BLaER1 treated with 17β-estradiol and CSF1 and Interleukin-3, amounts not matched to agents 10 nM and 100 nM (cell line): ENCODE measurements around the gene INO80B.
"Not testable (repeated sequence)": the region's sequence is repeated elsewhere in the genome, so short reads cannot be mapped to it uniquely, and the experiment has no call there.

Experiments used
- H3K27ac ChIP-seq, 11 experiments: shearing (Covaris generic); formaldehyde crosslinking; 2 replicates each; pipeline ENCODE4 v1.8.1; 2022
- H3K27me3 ChIP-seq, 11 experiments: shearing (Covaris generic); formaldehyde crosslinking; 2 replicates each; pipeline ENCODE4 v1.8.1; 2022
- H3K36me3 ChIP-seq, 11 experiments: shearing (Covaris generic); formaldehyde crosslinking; 2 replicates each; pipeline ENCODE4 v1.8.1; 2022
- H3K4me1 ChIP-seq, 10 experiments: shearing (Covaris generic); formaldehyde crosslinking; 2 replicates each; pipeline ENCODE4 v1.8.1; 2022
- H3K4me2 ChIP-seq, 11 experiments: shearing (Covaris generic); formaldehyde crosslinking; 2 replicates each; pipeline ENCODE4 v1.8.1; 2022
- H3K4me3 ChIP-seq, 10 experiments: shearing (Covaris generic); formaldehyde crosslinking; 2 replicates each; pipeline ENCODE4 v1.8.1; 2022
- H3K9ac ChIP-seq, 11 experiments: shearing (Covaris generic); formaldehyde crosslinking; 2 replicates each; pipeline ENCODE4 v1.8.1; 2022
- H3K9me3 ChIP-seq, 11 experiments: shearing (Covaris generic); formaldehyde crosslinking; replicated peaks in 1 of 11; 2 replicates each; pipeline ENCODE4 v1.8.1; 2022
- H4K20me1 ChIP-seq, 11 experiments: shearing (Covaris generic); formaldehyde crosslinking; 2 replicates each; pipeline ENCODE4 v1.8.1; 2022
- Cebpa-rat ChIP-seq, 11 experiments: shearing (Covaris generic); IDR thresholded peaks; 2 replicates each; pipeline ENCODE4 v1.8.1; 2022

INO80B gene

DNA sequence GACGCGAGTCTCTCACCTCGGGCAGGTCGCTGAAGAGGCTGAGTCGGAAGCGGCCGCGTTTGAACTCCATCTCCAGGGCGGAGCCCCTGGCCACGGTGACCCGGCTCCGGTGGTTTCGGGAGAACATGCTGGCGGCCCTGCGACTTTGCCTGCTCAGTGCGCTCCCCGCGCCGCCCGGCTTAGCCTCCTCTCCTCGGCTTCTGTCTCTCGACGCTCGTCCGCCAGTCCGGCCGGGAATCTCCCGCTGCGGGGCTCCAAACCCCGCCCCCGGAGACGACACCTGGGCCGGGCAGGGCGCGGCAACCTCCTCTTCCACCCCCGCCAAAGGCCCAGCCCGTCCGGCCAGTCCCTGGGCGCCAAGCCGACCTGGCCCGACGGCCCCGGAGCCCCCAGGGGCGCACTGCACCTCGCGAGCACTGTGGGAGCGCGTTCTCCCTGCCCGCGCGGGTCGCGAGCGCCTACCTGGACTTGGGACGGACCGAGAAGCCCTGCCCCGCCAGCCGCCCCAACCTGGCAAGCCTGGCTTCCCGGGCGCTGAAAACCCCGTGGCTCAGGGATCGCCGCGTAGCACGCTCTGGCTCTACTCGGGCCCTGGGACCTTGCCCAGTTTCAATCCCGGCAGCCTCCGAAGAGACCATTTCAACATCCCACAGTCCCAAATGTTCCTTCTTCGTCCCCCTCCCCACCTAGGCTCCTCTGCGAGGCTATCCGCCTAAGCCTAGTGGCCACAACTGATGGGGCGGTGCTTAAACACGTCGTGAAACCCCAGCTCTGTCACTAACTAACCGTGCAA, 13.0 kb upstream of the INO80B start, which contains the start of gene RTKN:
RTKN (minus strand) TSS at position 248 of the 793 bp plus-strand sequence; CDS start at position 127, 121 bp downstream.
- Histone ChIP-seq H4K20me1 (no peaks in the 10 kb centered on the region), H3K4me2 (peak within 1 kb of the TSS; percentile 89 to 100 (median 99)), H3K36me3 (no peaks in the 10 kb centered on the region), H3K4me1 (peaks cover 57 to 68% (median 59%) of the 10 kb centered on the region in 10 experiments), H3K27ac (peak within 1 kb of the TSS; percentile 48 to 94 (median 85); a peak in 21 of 22 replicates), H3K9ac (peak within 1 kb of the TSS; percentile 75 to 90 (median 82)), H3K27me3 (peaks cover 15 to 25% (median 20%) of the 10 kb centered on the region in 11 experiments), H3K4me3 (peak within 1 kb of the TSS; percentile 62 to 74 (median 68); a peak in 17 of 20 replicates), H3K9me3 (peaks cover 0 to 13% (median 0%) of the 10 kb centered on the region in 11 experiments; a peak in 7 of 22 replicates)
- TF ChIP-seq Cebpa-rat (IDR thresholded peaks at IDR 0.05) = no peak

- not testable (repeated sequence) for H3K4me3 ChIP-seq, H3K4me2 ChIP-seq, H4K20me1 ChIP-seq, H3K36me3 ChIP-seq, H3K27ac ChIP-seq, H3K9ac ChIP-seq
- Histone ChIP-seq H3K27me3 (peaks cover 15 to 25% (median 20%) of the 10 kb centered on the region in 11 experiments), H3K9me3 (peaks cover 0 to 13% (median 0%) of the 10 kb centered on the region in 11 experiments; a peak in 7 of 22 replicates), H3K4me1 (peaks cover 49 to 60% (median 51%) of the 10 kb centered on the region in 10 experiments)
These were observed 12.2 kb upstream of the INO80B start for GRCh38 chr2:74442483-74443297.

DNA sequence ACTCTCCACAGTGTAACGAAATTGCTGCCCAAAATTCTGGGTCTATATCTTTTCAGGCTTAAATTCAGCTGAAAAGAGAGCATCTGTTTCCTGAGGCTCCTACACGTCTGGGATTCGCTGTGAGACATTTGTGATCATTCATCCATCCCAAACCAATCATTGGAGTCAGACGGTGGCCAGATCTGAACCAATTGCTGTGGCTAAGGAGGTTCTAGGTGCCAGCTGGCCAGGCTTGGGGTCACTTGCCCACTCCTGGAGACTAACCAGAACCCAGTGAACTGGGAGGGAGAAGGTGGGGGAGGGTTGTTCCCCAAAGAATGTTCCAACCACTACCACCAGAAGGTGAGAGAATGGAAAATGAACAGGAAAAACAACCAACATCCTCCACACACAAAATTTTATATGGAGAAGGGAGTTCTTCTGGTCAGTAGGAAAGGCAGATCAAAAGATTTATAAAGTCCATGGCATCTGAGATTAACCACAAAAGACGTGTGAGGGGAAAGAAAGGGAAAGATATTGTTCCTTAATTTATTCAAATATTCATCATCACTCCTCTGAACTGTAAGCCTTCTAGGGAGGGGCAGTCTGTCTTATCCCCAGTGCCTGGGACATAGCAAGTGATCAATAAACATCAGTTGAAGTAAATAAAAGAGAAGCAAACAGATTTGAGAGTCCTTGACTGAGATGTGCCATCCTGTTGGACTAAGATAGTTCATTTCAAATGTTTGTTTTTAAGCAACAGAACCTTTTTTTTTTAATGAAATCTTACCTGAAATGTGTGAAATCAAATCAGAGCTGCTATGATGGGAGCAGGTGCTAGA, 10.2 kb upstream of the INO80B start:
- Histone ChIP-seq H3K4me2 (peak overlapping the region; percentile 58 to 85 (median 73)), H3K27ac (peak overlapping the region in 9 of 11 experiments; percentile 23 to 69 (median 59); a peak in 12 of 22 replicates), H3K4me3 (no peak overlapping the region), H3K27me3 (peaks cover 15 to 25% (median 20%) of the 10 kb centered on the region in 11 experiments), H3K9ac (peak overlapping the region in 4 of 11 experiments; percentile 29 to 58 (median 48); a peak in 4 of 22 replicates), H3K36me3 (no peaks in the 10 kb centered on the region), H3K9me3 (peaks cover 0 to 13% (median 0%) of the 10 kb centered on the region in 11 experiments; a peak in 7 of 22 replicates), H4K20me1 (no peaks in the 10 kb centered on the region), H3K4me1 (peaks cover 29 to 40% (median 31%) of the 10 kb centered on the region in 10 experiments)
- no peak for TF ChIP-seq Cebpa-rat (IDR thresholded peaks at IDR 0.05)

- Histone ChIP-seq H3K9me3 (no peaks in the 10 kb centered on the region), H4K20me1 (no peaks in the 10 kb centered on the region), H3K36me3 (no peaks in the 10 kb centered on the region), H3K4me2 (no peak overlapping the region), H3K27ac (no peak overlapping the region), H3K9ac (no peak overlapping the region), H3K27me3 (peaks cover 0 to 5% (median 1%) of the 10 kb centered on the region in 11 experiments; a peak in 13 of 22 replicates), H3K4me3 (no peak overlapping the region), H3K4me1 (peaks cover 19 to 28% (median 23%) of the 10 kb centered on the region in 10 experiments)
- TF ChIP-seq Cebpa-rat (IDR thresholded peaks at IDR 0.05) = no peak
These were observed 7.5 kb upstream of the INO80B start for GRCh38 chr2:74447230-74447999.

- H3K9me3 ChIP-seq = no peaks in the 10 kb centered on the region
These were observed 6.1 kb upstream of the INO80B start for GRCh38 chr2:74448771-74449170.

GRCh38 chr2:74450570-74451190, 4.2 kb upstream of the INO80B start:
- no peak for TF ChIP-seq Cebpa-rat (IDR thresholded peaks at IDR 0.05)
- H3K4me3 ChIP-seq = no peak overlapping the region
- no peaks in the 10 kb centered on the region for H3K9me3 ChIP-seq
- H3K9ac ChIP-seq = no peak overlapping the region
- no peaks in the 10 kb centered on the region for H3K36me3 ChIP-seq
- no peaks in the 10 kb centered on the region for H4K20me1 ChIP-seq
- H3K4me1 ChIP-seq = peaks cover 11 to 29% (median 23%) of the 10 kb centered on the region in 10 experiments
- H3K27ac ChIP-seq = no peak overlapping the region
- no peaks in the 10 kb centered on the region for H3K27me3 ChIP-seq
- no peak overlapping the region for H3K4me2 ChIP-seq

More at GRCh38 chr2:74448771-74449170, 6.1 kb upstream of the INO80B start:
- no peak overlapping the region for H3K9ac ChIP-seq
- no peaks in the 10 kb centered on the region for H4K20me1 ChIP-seq
- H3K4me2 ChIP-seq = no peak overlapping the region
- no peak overlapping the region for H3K4me3 ChIP-seq
- H3K27ac ChIP-seq = no peak overlapping the region
- H3K36me3 ChIP-seq = no peaks in the 10 kb centered on the region
- peaks cover 21 to 33% (median 26%) of the 10 kb centered on the region in 10 experiments for H3K4me1 ChIP-seq
- no peaks in the 10 kb centered on the region for H3K27me3 ChIP-seq
- TF ChIP-seq Cebpa-rat (IDR thresholded peaks at IDR 0.05) = no peak

DNA sequence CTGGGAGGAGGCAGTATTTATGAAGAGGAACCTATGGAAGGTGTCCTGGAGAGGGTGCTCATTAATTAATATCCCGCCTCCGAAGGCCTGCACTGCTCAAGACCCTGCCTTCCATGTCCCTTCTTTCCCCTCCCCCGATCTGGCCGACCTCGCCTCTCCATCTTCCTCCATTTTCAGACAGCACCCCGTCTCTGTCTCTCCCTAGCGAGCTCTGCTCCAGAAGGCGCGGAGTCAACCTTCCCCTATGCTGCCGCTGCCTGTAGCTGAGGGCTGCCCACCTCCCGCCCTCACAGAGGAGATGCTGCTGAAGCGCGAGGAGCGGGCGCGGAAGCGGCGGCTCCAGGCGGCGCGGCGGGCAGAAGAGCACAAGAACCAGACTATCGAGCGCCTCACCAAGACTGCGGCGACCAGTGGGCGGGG, 2.3 kb downstream of the INO80B start:
- Histone ChIP-seq H3K36me3 (peaks cover 13 to 20% (median 16%) of the 10 kb centered on the region in 11 experiments), H3K27ac (peak overlapping the region; percentile 23 to 90 (median 85); a peak in 21 of 22 replicates), H3K9me3 (no peaks in the 10 kb centered on the region), H3K4me3 (peak overlapping the region; percentile 75 to 91 (median 80)), H3K27me3 (no peaks in the 10 kb centered on the region), H3K4me2 (peak overlapping the region; percentile 94 to 99 (median 97)), H3K4me1 (peaks cover 38 to 55% (median 47%) of the 10 kb centered on the region in 10 experiments), H3K9ac (peak overlapping the region; percentile 79 to 91 (median 85)), H4K20me1 (peaks cover 0 to 13% (median 0%) of the 10 kb centered on the region in 11 experiments; a peak in 4 of 22 replicates)
- no peak for TF ChIP-seq Cebpa-rat (IDR thresholded peaks at IDR 0.05)
